ENCODE data around the gene MRPS10.
"Not testable (repeated sequence)": the region's sequence is repeated elsewhere in the genome, so short reads cannot be mapped to it uniquely, and the experiment has no call there.

MRPS10 gene

GRCh38 chr6:42203183-42203582 lies 14.5 kb downstream of the MRPS10 start:
- DNase-seq, result no peak

GRCh38 chr6:42202131-42202915 lies 15.3 kb downstream of the MRPS10 start:
- DNase-seq, result not testable (repeated sequence)

DNA sequence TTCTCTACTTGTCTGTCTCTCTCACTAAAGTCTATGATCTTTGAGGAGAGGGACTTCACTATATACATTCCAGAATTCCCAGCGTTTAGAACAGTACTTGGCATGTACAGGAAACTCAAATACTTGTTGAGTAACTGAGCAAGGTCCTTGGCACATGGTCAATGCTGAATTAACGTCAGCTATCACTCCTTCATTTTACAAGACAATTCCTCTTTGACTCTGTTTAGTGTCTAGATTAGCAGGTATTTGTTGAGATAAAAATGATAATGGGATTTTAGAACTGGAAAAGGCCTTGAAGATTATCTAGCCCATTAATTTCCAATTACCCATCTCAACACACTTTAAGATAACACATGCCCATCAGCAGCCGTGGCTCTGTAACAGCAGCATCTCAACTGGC lies 16.3 kb downstream of the MRPS10 start:
- no peak for DNase-seq

- DNase-seq, result no peak
Measured at GRCh38 chr6:42200035-42200434, 17.6 kb downstream of the MRPS10 start.

DNA sequence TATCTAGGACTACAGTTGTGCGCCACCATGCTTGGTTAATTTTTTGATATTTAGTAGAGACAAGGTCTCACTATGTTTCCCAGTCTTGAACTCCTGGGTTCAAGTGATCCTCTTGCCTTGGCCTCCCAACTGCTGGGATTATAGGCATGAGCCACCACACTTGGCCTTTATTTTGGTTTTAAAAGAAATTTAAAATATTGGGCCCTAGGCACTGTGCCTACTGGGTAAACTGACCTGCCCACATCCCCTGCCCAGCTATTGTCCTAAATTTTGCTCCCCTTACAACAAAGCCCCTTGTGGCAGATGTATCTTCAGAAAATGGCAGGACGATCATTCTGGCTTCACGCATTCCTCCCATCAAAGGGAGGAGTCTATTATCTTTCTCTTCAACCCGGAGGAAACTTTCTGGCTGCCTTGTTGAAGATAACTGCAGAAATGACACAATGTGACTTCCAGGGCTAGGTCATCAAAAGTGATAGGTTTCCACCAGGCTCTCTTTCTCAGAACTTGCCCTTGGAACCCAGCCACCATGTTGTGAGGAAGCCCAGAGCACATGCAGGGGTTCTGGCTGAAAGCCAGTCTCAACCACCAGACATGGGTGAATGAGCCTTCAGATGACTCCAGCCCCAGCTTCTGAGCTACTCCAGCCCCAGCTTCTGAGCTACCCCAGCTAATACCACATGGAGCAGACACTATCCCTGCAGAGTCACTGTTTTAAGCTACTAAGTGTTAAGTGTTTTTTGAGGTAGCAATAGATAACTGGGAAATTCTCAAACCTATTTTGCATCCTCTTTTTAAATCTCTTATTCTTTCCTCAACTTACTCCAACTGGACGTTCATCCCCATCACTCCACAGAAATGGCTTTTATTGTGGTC lies 18.3 kb downstream of the MRPS10 start:
- no peak for DNase-seq

GRCh38 chr6:42197555-42198362 lies 19.9 kb downstream of the MRPS10 start:
- peak; percentile 49 for DNase-seq

GRCh38 chr6:42195415-42195814 lies 22.2 kb downstream of the MRPS10 start:
- no peak for DNase-seq

- no peak for DNase-seq
Measured at GRCh38 chr6:42194056-42194455, 23.6 kb downstream of the MRPS10 start.

DNA sequence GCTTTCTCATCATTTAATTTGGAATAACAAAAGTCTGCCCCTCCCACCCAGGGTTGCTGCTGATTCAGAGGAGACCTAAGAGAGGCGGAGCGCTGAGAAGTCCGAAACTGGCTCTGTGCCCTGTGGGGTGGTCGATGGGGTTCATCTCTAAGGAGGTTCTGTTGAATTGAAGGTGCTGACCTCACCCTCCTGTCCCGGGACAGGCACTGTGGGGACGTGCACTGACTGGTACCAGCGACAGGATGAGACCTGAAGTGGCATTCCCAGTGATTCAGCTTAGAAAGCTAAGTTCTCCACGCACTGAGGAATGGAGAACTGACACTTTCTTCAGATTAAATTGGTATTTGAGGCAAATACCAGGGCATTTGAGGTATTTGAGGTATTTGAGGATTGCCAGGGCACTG lies 24.2 kb downstream of the MRPS10 start:
- no peak for DNase-seq

GRCh38 chr6:42192385-42192784 lies 25.3 kb downstream of the MRPS10 start:
- not testable (repeated sequence) for DNase-seq

GRCh38 chr6:42190554-42191183 lies 27.0 kb downstream of the MRPS10 start:
- no peak for DNase-seq

- DNase-seq, result no peak
Measured at GRCh38 chr6:42188406-42188805, 29.3 kb downstream of the MRPS10 start.

DNA sequence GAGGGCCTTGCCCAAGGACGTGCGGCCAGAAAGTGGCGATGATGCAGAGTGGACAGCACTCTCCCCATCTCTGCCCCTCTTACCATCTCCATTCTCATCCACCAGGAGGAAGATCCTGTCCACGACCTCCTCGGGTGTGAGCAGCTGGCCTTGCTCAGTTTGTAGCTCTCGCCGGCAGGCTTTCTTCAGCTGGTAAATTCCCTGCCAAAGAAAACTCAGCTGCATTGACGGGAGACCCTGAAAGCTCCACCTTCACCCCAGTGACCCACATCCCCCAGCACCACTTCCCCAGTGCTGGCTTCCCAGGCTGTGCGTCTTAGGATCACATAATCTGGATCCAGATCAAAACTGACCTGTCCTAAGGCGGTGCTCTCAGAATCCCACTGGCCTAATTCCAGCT lies 32.1 kb downstream of the MRPS10 start:
- DNase-seq, result no peak

GRCh38 chr6:42184475-42184874 lies 33.2 kb downstream of the MRPS10 start:
- no peak for DNase-seq

- DNase-seq, result no peak
Measured at GRCh38 chr6:42182101-42182500, 35.6 kb downstream of the MRPS10 start.

DNA sequence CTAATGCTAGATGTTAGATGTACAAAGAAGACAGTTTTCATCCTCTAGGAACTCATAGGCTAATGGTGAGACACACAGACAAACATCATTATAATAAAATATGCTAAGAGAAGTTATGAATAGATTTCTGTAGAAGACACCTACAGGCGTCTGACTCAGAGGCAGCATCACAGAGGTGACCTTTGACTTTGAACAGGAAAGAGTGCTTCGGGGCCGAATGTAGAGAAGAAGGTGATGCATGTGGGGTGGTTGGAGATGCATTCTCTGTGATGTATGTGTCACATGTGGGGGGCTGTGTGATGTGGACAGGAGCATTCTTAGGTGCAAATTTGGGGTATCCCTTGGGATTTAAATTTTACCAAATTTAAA lies 37.7 kb downstream of the MRPS10 start:
- DNase-seq, result no peak

DNA sequence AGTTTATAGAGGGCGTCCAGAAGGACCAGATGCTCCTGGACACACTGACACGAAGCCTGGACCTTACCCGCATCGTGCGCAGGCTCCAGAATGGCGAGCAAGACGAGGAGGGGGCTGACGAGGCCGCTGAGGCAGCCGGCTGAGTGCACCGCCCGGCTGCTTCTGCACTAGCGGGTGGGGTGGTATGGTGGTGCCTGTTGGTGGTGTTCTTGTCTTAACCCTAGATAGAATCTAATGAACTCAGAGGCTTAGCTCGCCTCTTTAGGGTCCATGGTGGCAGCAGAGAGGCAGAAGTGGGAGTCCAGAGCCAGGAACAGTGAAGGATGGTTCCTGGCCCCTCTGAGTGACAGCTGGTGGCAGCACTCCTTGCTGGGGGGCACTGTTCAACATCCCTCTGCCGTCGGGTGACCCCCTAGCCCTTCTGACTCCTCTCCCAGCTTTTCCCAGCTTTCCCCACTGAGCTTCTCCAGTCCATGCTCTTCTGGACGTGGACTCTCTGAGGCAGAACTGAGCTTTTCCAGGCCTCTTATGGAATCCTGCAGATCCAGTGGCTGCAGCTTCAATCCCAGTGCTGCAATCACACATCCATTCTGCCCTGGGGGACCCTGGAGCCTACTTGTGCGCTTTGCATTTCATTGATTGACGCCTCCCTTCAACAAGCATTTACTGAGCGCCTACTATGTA lies 38.3 kb downstream of the MRPS10 start:
- DNase-seq, result no peak

DNA sequence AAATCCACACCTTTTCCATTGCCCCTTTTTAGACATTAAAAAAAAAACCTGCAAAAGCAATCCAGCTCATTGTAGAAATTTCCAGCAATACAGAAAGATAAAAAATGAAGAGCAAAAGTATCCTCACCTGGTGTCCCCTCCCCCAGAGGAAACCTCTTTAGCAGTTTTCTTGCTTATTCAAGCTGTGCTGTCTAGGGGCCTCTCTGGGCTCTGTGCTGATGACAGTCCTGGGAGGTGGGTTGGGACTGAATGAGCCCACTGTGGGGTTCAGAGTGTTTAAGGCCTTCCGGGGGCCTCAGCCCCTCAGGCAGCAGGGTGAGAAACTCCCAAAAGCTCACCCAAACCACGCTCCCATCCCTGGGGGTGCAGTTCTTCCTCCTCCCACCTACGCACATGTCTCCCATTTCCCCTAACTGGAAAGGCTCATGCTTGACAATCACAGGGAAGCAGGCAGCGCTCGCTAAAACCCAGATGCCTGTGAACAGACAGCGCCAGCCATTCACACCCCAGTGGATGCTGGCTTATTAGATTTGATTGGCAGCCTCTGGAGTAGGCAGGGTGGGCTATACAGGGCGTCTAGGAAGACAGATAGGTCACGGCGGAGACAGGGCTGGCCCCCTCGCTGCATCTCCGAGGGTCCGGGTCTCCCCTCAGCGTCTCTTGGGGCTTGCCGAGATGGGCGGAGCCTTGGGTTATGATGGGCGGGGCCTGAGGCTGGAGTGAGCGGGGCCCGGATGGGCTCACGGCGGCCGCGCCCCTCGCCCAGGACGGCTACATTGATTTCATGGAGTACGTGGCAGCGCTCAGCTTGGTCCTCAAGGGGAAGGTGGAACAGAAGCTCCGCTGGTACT lies 39.9 kb downstream of the MRPS10 start:
- DNase-seq, result no peak

GRCh38 chr6:42176981-42177380 lies 40.7 kb downstream of the MRPS10 start:
- DNase-seq, result no peak

GRCh38 chr6:42175860-42176259 lies 41.8 kb downstream of the MRPS10 start:
- no peak for DNase-seq

DNA sequence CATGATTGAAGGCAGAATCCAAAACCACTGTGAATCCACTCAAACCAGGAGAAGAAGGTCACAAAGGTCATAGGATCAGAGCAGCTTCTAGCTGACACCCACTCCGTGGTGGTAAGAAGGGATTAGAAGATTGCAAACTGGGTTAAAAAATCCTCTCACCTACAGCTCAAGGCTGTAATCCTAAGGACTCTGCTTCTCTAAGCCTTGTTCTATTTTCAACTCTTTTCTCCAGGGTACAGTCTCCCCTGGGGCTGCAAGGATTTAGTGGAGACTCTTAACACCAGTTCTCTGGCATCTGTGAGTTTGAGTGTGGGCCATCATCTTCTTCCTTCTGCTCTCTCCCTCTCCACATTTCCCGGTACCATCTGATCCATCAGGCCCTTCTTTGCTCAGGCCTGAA lies 44.6 kb downstream of the MRPS10 start, which contains the start of gene GUCA1A:
Gene GUCA1A, plus strand, starts transcription at position 264 of the 400 bp plus-strand sequence. CDS start 250 bp downstream, outside the sequence.
- no peak for DNase-seq
